ENCODE results near the gene C17orf78.

GRCh38 chr17:37360632-37361031, 15.2 kb upstream of the C17orf78 start:
- TF ChIP-seq CTCF (IDR thresholded peaks at IDR 0.05; ENCODE audit: low read depth, low read length, poor library complexity, severe bottlenecking) (no peak), EZH2phosphoT487 (IDR thresholded peaks at IDR 0.05; ENCODE audit: borderline replicate concordance, low read length) (no peak)
